IMR-90 (cell line): ENCODE data around the gene EEF1B2. TPM values are rescaled to one million over a fixed set of nuclear protein-coding genes. Genes with fewer than 3 reads are reported as not detected.

Experiments
- ATAC-seq: fragments of 200-7000 bp; cut with Tn5 transposase; 2 replicates; pipeline ENCODE4 v1.9.1; 2020; ENCODE audit warnings: low read depth, mild to moderate bottlenecking, moderate library complexity
- BruUV-seq: library from RNA; stranded (reverse); fragments of 400-500 nt; replicated peaks from 2 replicates; lab custom pipeline; 2021; lab: Mats Ljungman, UMichigan
- CTCF ChIA-PET: fragments of 300-600 bp; formaldehyde crosslinking; extraction: SDS; loops from one replicate; lab custom pipeline; 2021; ENCODE audit warnings: antibody characterized with exemption; lab: Yijun Ruan, JAX
- POLR2A ChIA-PET: fragments of 300-600 bp; sonication (Branson Sonifier 250); formaldehyde crosslinking; loops from one replicate; lab custom pipeline; 2022; ENCODE audit warnings: antibody characterized with exemption; ENCODE audit not compliant: unreplicated experiment; lab: Charles Lee
- DNase-seq: peaks from one replicate; pipeline ENCODE4 v3.0.0; 2013
- H2AFZ ChIP-seq: replicated peaks from 2 replicates; pipeline ENCODE3; 2013; ENCODE audit warnings: low read length, mild to moderate bottlenecking; ENCODE audit not compliant: poor library complexity
- H2AK5ac ChIP-seq: 2 replicates; pipeline ENCODE4 v1.6.1; 2013; ENCODE audit warnings: low read depth, low read length, inconsistent platforms
- H2AK9ac ChIP-seq: replicated peaks from 2 replicates; pipeline ENCODE3; 2013; ENCODE audit warnings: mild to moderate bottlenecking, low read depth, low read length, moderate library complexity; ENCODE audit not compliant: poor library complexity
- H2BK120ac ChIP-seq: 2 replicates; pipeline ENCODE4 v1.6.1; 2013; ENCODE audit warnings: low read depth, low read length, inconsistent platforms
- H2BK15ac ChIP-seq: 3 replicates; pipeline ENCODE4 v1.6.1; 2013; ENCODE audit warnings: low read depth, low read length, inconsistent platforms
- H2BK20ac ChIP-seq: 2 replicates; pipeline ENCODE4 v1.6.1; 2013; ENCODE audit warnings: low read depth, mild to moderate bottlenecking, inconsistent platforms, low read length, moderate library complexity
- H2BK5ac ChIP-seq: 2 replicates; pipeline ENCODE4 v1.6.1; 2013; ENCODE audit warnings: mild to moderate bottlenecking, low read depth, low read length, inconsistent platforms; ENCODE audit not compliant: poor library complexity, severe bottlenecking
- H3K14ac ChIP-seq: replicated peaks from 2 replicates; pipeline ENCODE4 v1.6.1; 2013; ENCODE audit warnings: low read depth, low read length, inconsistent platforms
- H3K18ac ChIP-seq: 2 replicates; pipeline ENCODE4 v1.6.1; 2013; ENCODE audit warnings: low read depth, low read length, control low read depth
- H3K23ac ChIP-seq: 2 replicates; pipeline ENCODE4 v1.6.1; 2013; ENCODE audit warnings: low read depth, low read length, inconsistent platforms
- H3K27ac ChIP-seq: 2 replicates; pipeline ENCODE4 v1.5.1; 2013; ENCODE audit warnings: mild to moderate bottlenecking, control low read depth, low read length; ENCODE audit not compliant: insufficient read depth
- H3K27me3 ChIP-seq: 2 replicates; pipeline ENCODE4 v1.6.1; 2013; ENCODE audit warnings: low read length; ENCODE audit not compliant: control insufficient read depth, insufficient read depth
- H3K36me3 ChIP-seq: 2 replicates; pipeline ENCODE4 v1.6.1; 2013; ENCODE audit warnings: low read length, mixed read lengths; ENCODE audit not compliant: control insufficient read depth, insufficient read depth
- H3K4ac ChIP-seq: 2 replicates; pipeline ENCODE4 v1.6.1; 2013; ENCODE audit warnings: low read depth, low read length, inconsistent platforms
- H3K4me1 ChIP-seq: 2 replicates; pipeline ENCODE4 v1.6.1; 2013; ENCODE audit warnings: low read length, mixed read lengths; ENCODE audit not compliant: control insufficient read depth, insufficient read depth
- H3K4me2 ChIP-seq: 2 replicates; pipeline ENCODE4 v1.6.1; 2013; ENCODE audit warnings: low read depth, mild to moderate bottlenecking, control low read depth, low read length, moderate library complexity
- H3K4me3 ChIP-seq: 2 replicates; pipeline ENCODE4 v1.5.1; 2013; ENCODE audit warnings: low read depth, mild to moderate bottlenecking, control low read depth, low read length, moderate library complexity; ENCODE audit not compliant: insufficient read depth
- H3K56ac ChIP-seq: 2 replicates; pipeline ENCODE4 v1.6.1; 2013; ENCODE audit warnings: low read length, inconsistent platforms; ENCODE audit not compliant: insufficient read depth; ENCODE audit errors: extremely low read depth
- H3K79me1 ChIP-seq, 2 experiments: 2 replicates each; pipeline ENCODE4 v1.6.1; 2013; ENCODE audit warnings: low read length in 2 of 2, inconsistent platforms in 1 of 2, low read depth in 1 of 2
- H3K9ac ChIP-seq: 2 replicates; pipeline ENCODE4 v1.6.1; 2013; ENCODE audit warnings: low read depth, low read length, control low read depth
- H3K9me1 ChIP-seq: 2 replicates; pipeline ENCODE4 v1.6.1; 2013; ENCODE audit warnings: low read length, inconsistent platforms; ENCODE audit not compliant: insufficient read depth
- H3K9me3 ChIP-seq: 2 replicates; pipeline ENCODE4 v1.6.1; 2013; ENCODE audit warnings: low read length; ENCODE audit not compliant: control insufficient read depth, insufficient read depth
- H4K20me1 ChIP-seq: 2 replicates; pipeline ENCODE4 v1.6.1; 2013; ENCODE audit warnings: low read length, inconsistent platforms; ENCODE audit not compliant: insufficient read depth
- H4K5ac ChIP-seq: 2 replicates; pipeline ENCODE4 v1.6.1; 2013; ENCODE audit warnings: mild to moderate bottlenecking, low read depth, low read length, control low read depth
- H4K8ac ChIP-seq, 2 experiments: 2 replicates each; pipeline ENCODE4 v1.6.1; 2013; ENCODE audit warnings: low read depth in 2 of 2, low read length in 2 of 2, control low read depth in 1 of 2, inconsistent platforms in 1 of 2
- H4K91ac ChIP-seq: 2 replicates; pipeline ENCODE4 v1.6.1; 2013; ENCODE audit warnings: low read depth, low read length, inconsistent platforms; ENCODE audit not compliant: insufficient read depth
- BHLHE40 ChIP-seq: fragments of 150-350 bp; IDR thresholded peaks from 2 replicates; pipeline ENCODE4 v1.6.1; 2016; ENCODE audit warnings: mild to moderate bottlenecking, low read depth, low read length
- CTCF ChIP-seq: conservative IDR thresholded peaks from 2 replicates; pipeline ENCODE4 v1.5.1; 2012; ENCODE audit warnings: mild to moderate bottlenecking, low read depth, low read length, improper control_type of control experiment
- RAD21 ChIP-seq: IDR thresholded peaks from 2 replicates; pipeline ENCODE4 v1.6.1; 2012; ENCODE audit warnings: low read length, improper control_type of control experiment
- RCOR1 ChIP-seq: IDR thresholded peaks from 2 replicates; pipeline ENCODE4 v1.6.1; 2012; ENCODE audit warnings: mild to moderate bottlenecking, low read length, improper control_type of control experiment; ENCODE audit not compliant: insufficient replicate concordance
- SMC3 ChIP-seq: fragments of 150-350 bp; IDR thresholded peaks from 2 replicates; pipeline ENCODE4 v1.6.1; 2016; ENCODE audit warnings: low read depth, mild to moderate bottlenecking, antibody characterized with exemption, low read length, moderate library complexity
- USF2 ChIP-seq: fragments of 150-350 bp; IDR thresholded peaks from 2 replicates; pipeline ENCODE4 v1.6.1; 2017; ENCODE audit warnings: mild to moderate bottlenecking, antibody characterized with exemption, low read length, low read depth
- WGBS, 2 experiments: methylation state at CpG; one replicate each; pipeline versions ENCODE4 v1.1.5 to v1.1.7; 2013; ENCODE audit warnings: missing lambda C conversion rate in 2 of 2; ENCODE audit not compliant: insufficient read length in 1 of 2; ENCODE audit errors: extremely low coverage in 2 of 2; 5-methylcytosine and 5-hydroxymethylcytosine counted together
- dilution Hi-C: fragments of 300-500 bp; cut with HindIII; formaldehyde crosslinking; loops from one replicate; pipeline ENCODE4 v1.14.3; 2018; ENCODE audit warnings: low sequenced_read_pairs; ENCODE audit not compliant: unreplicated experiment
- in situ Hi-C: fragments of 300-500 bp; cut with MboI; formaldehyde crosslinking; loops from 3 replicates; pipeline ENCODE4 v1.14.3; 2019; ENCODE audit warnings: low sequenced_read_pairs, inconsistent platforms, mixed read lengths
- intact Hi-C: fragments of 100-400 bp; cut with micrococcal nuclease; formaldehyde crosslinking; loops from 2 replicates; pipeline ENCODE4 v1.10.0; 2022
- polyA plus RNA-seq, 3 experiments: library from polyadenylated mRNA; depleted of rRNA; stranded (reverse); fragments of >200 nt; gene quantifications; 2 replicates each; pipeline ENCODE4 v1.2.3, GENCODE V29; 2012; ENCODE audit warnings: low replicate concordance in 1 of 3
- total RNA-seq: library from RNA; depleted of rRNA; stranded (reverse); fragments of >200 nt; gene quantifications from 2 replicates; pipeline ENCODE4 v1.2.3, GENCODE V29; 2012

The EEF1B2 gene
- total and polyA plus RNA-seq, 2 of the 4 experiments (the other 2 are of a cell fraction) = 574 to 751 TPM

DNA sequence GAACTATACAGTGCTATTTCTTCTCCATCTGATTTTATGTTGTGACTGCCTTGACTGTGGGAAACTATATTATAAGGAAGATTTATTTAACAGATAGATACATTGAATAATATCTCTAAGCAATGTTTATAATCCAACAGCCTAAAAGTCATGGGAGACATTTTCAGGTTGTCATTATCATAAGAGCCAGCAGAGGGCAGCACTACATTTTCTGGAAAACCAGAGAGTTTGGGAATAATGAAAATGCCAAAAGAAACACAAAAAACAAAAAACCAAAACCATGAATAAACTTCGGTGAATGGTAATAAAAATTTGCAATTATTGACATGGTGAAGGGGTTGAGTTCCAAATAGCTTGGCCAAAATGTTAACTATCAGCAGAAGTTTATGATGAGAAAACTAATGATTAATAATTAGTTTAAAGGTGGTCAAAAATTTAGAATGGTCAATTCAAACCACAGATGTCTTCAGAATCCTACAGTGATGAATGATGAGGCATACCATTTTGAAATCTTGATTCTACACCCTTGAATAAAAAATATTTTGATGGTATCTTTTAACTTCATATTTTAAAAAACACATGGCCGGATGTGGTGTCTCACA lies 4.7 kb downstream of the EEF1B2 start:
- no peak overlapping the region for H3K9ac ChIP-seq
- H2BK5ac ChIP-seq = no peak overlapping the region
- no peak overlapping the region for H3K18ac ChIP-seq
- H2BK15ac ChIP-seq = no peak overlapping the region
- no peaks in the 10 kb centered on the region for H3K27me3 ChIP-seq
- H2AFZ ChIP-seq = no peak overlapping the region
- WGBS, 2 experiments = no CpG with 5 or more reads among the region's 2 CpGs
- H4K91ac ChIP-seq = no peak overlapping the region
- H3K9me3 ChIP-seq = no peaks in the 10 kb centered on the region
- H2AK9ac ChIP-seq = no peak overlapping the region
- no peak overlapping the region for H4K8ac ChIP-seq
- POLR2A ChIA-PET = no interaction called here
- in situ Hi-C loops = loop anchor here (10.0 kb wide), 1 partner anchor 100 kb away; no protein-coding TSS in a partner anchor
- no peak overlapping the region for H2AK5ac ChIP-seq
- no peak overlapping the region for H3K23ac ChIP-seq
- H3K56ac ChIP-seq = no peak overlapping the region
- CTCF ChIA-PET = interaction anchor here (0.7 to 1.1 kb wide), 2 partner anchors 22 to 383 kb away, joined by 3 read pairs; no protein-coding TSS in a partner anchor
- DNase-seq = peak; percentile 41
- no peak overlapping the region for H3K27ac ChIP-seq
- H3K4me3 ChIP-seq = no peak overlapping the region
- H2BK20ac ChIP-seq = no peak overlapping the region
- H4K20me1 ChIP-seq = peaks cover 9% of the 10 kb centered on the region; the same call in 1 of the 2 replicates
- no TSS peak for BruUV-seq
- peaks cover 18 to 39% of the 10 kb centered on the region in 2 experiments for H3K79me1 ChIP-seq
- peaks cover 20% of the 10 kb centered on the region for H3K36me3 ChIP-seq
- no peak for TF ChIP-seq RCOR1
- TF ChIP-seq BHLHE40 = no peak
- peak; percentile 61 for TF ChIP-seq SMC3
- peak; percentile 60 for TF ChIP-seq RAD21
- TF ChIP-seq USF2 = no peak
- peak; percentile 73 for TF ChIP-seq CTCF
- peaks cover 2% of the 10 kb centered on the region for H3K4me1 ChIP-seq
- H3K14ac ChIP-seq = no peak overlapping the region
- H3K4ac ChIP-seq = no peak overlapping the region
- no peak overlapping the region for H3K4me2 ChIP-seq
- no peak for ATAC-seq
- H4K5ac ChIP-seq = no peak overlapping the region
- H3K9me1 ChIP-seq = no peaks in the 10 kb centered on the region
- intact Hi-C loops = loop anchor here (1.0 to 2.0 kb wide), 3 partner anchors 48 to 278 kb away; partner anchors contain the start of gene ADAM23
- no peak overlapping the region for H2BK120ac ChIP-seq
- dilution Hi-C loops = no loop called here
